HepG2 (cell line): ENCODE data around the gene RPS27A. TPM values are rescaled to one million over a fixed set of nuclear protein-coding genes. Genes with fewer than 3 reads are reported as not detected.

Experiments used
- ADNP ChIP-seq: sonication (generic); formaldehyde crosslinking; IDR thresholded peaks from 2 replicates; pipeline ENCODE4 v1.4.0; 2020; ENCODE audit warnings: missing genetic modification reagents
- E2F1 ChIP-seq: sonication (generic); formaldehyde crosslinking; IDR thresholded peaks from 2 replicates; pipeline ENCODE4 v1.5.0; 2020; ENCODE audit warnings: missing genetic modification reagents
- EED ChIP-seq: sonication (generic); formaldehyde crosslinking; IDR thresholded peaks from 2 replicates; pipeline ENCODE4 v1.5.0; 2020; ENCODE audit warnings: mild to moderate bottlenecking, missing genetic modification reagents
- THAP9 ChIP-seq: sonication (generic); formaldehyde crosslinking; IDR thresholded peaks from 2 replicates; pipeline ENCODE4; 2020; ENCODE audit warnings: missing genetic modification reagents, mild to moderate bottlenecking, borderline replicate concordance
- ZBTB46 ChIP-seq: sonication (generic); formaldehyde crosslinking; IDR thresholded peaks from 2 replicates; pipeline ENCODE4 v1.4.0; 2020; ENCODE audit warnings: mild to moderate bottlenecking, missing genetic modification reagents, borderline replicate concordance
- ZNF383 ChIP-seq: sonication (generic); formaldehyde crosslinking; IDR thresholded peaks from 2 replicates; pipeline ENCODE4 v1.4.0; 2020; ENCODE audit warnings: missing genetic modification reagents, mild to moderate bottlenecking, borderline replicate concordance
- ZNF564 ChIP-seq: sonication (generic); formaldehyde crosslinking; IDR thresholded peaks from 2 replicates; pipeline ENCODE4 v1.8.1; 2023; ENCODE audit warnings: mild to moderate bottlenecking, missing genetic modification reagents
- ZNF580 ChIP-seq: IDR thresholded peaks from 2 replicates; pipeline ENCODE4 v1.6.1; 2016; ENCODE audit warnings: low read depth, borderline replicate concordance
- ZNF879 ChIP-seq: sonication (generic); formaldehyde crosslinking; IDR thresholded peaks from 2 replicates; pipeline ENCODE4 v1.8.1; 2023; ENCODE audit warnings: missing genetic modification reagents
- polyA plus RNA-seq, 8 experiments: library from polyadenylated mRNA; depleted of rRNA in 3 of 8; stranded (reverse) in 7 of 8; unstranded in 1 of 8; fragments of >200 nt; fragmentation: Illumina TruSeq in 4 of 8; extraction: Trizol in 4 of 8; gene quantifications; 2 replicates each; pipeline versions ENCODE4 v1.2.1 to v1.2.3, GENCODE V29; 2011 to 2016; ENCODE audit warnings: low read depth in 4 of 8, missing spikeins in 1 of 8, mixed read lengths in 1 of 8; ENCODE audit not compliant: insufficient read depth in 1 of 8
- total RNA-seq, 5 experiments: library from RNA; depleted of rRNA; stranded (reverse); fragments of >200 nt; fragmentation: Illumina TruSeq; extraction: Trizol; gene quantifications; 2 replicates each; pipeline ENCODE4 v1.2.3, GENCODE V29; 2016; ENCODE audit warnings: low read depth in 1 of 5
- TF ChIP-seq, protein P1 (sequence below), 2 experiments: sonication (generic) in 1 of 2; formaldehyde crosslinking in 1 of 2; IDR thresholded peaks; 2 replicates each; pipeline versions ENCODE4 v1.4.0 to v1.6.1; 2018 to 2020; ENCODE audit warnings: missing genetic modification reagents in 2 of 2, borderline replicate concordance in 1 of 2, low read depth in 1 of 2, mild to moderate bottlenecking in 1 of 2, missing biosample characterization in 1 of 2
- TF ChIP-seq, protein P2 (sequence below): sonication (generic); formaldehyde crosslinking; IDR thresholded peaks from 2 replicates; pipeline ENCODE4 v1.4.0; 2020; ENCODE audit warnings: mild to moderate bottlenecking, missing genetic modification reagents
- TF ChIP-seq, protein P3 (sequence below): sonication (generic); formaldehyde crosslinking; IDR thresholded peaks from 2 replicates; pipeline ENCODE4 v1.4.0; 2020; ENCODE audit warnings: missing genetic modification reagents

Gene RPS27A
- total and polyA plus RNA-seq, 2 of the 13 experiments (the other 11 are each of a cell fraction or from before 2014, with no cell fraction given), result 2,779 to 3,269 TPM

GRCh38 chr2:55232863-55233657 is 572 bp downstream of the RPS27A start (continued):
- TF ChIP-seq, protein P1, sequence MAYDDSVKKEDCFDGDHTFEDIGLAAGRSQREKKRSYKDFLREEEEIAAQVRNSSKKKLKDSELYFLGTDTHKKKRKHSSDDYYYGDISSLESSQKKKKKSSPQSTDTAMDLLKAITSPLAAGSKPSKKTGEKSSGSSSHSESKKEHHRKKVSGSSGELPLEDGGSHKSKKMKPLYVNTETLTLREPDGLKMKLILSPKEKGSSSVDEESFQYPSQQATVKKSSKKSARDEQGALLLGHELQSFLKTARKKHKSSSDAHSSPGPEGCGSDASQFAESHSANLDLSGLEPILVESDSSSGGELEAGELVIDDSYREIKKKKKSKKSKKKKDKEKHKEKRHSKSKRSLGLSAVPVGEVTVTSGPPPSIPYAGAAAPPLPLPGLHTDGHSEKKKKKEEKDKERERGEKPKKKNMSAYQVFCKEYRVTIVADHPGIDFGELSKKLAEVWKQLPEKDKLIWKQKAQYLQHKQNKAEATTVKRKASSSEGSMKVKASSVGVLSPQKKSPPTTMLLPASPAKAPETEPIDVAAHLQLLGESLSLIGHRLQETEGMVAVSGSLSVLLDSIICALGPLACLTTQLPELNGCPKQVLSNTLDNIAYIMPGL (CRISPR knock-in tag; IDR thresholded peaks at IDR 0.05; ENCODE audit: borderline replicate concordance in 1 of 2, low read depth in 1 of 2), result peak in 1 of 2 experiments; percentile 58; a peak in 1 of 4 replicates
- TF ChIP-seq ZNF580 (CRISPR knock-in tag), result no peak
- peak; percentile 62; the same call in 1 of the 2 replicates for TF ChIP-seq EED (CRISPR knock-in tag)
- no peak for TF ChIP-seq ADNP (CRISPR knock-in tag)
- TF ChIP-seq, protein P2, sequence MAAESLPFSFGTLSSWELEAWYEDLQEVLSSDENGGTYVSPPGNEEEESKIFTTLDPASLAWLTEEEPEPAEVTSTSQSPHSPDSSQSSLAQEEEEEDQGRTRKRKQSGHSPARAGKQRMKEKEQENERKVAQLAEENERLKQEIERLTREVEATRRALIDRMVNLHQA, result no peak
- TF ChIP-seq ZNF879 (CRISPR knock-in tag), result peak; percentile 65
- peak; percentile 96; the same call in 1 of the 2 replicates for TF ChIP-seq ZBTB46 (CRISPR knock-in tag)
- TF ChIP-seq E2F1 (CRISPR knock-in tag), result no peak; the same call in 1 of the 2 replicates
- TF ChIP-seq, protein P3, sequence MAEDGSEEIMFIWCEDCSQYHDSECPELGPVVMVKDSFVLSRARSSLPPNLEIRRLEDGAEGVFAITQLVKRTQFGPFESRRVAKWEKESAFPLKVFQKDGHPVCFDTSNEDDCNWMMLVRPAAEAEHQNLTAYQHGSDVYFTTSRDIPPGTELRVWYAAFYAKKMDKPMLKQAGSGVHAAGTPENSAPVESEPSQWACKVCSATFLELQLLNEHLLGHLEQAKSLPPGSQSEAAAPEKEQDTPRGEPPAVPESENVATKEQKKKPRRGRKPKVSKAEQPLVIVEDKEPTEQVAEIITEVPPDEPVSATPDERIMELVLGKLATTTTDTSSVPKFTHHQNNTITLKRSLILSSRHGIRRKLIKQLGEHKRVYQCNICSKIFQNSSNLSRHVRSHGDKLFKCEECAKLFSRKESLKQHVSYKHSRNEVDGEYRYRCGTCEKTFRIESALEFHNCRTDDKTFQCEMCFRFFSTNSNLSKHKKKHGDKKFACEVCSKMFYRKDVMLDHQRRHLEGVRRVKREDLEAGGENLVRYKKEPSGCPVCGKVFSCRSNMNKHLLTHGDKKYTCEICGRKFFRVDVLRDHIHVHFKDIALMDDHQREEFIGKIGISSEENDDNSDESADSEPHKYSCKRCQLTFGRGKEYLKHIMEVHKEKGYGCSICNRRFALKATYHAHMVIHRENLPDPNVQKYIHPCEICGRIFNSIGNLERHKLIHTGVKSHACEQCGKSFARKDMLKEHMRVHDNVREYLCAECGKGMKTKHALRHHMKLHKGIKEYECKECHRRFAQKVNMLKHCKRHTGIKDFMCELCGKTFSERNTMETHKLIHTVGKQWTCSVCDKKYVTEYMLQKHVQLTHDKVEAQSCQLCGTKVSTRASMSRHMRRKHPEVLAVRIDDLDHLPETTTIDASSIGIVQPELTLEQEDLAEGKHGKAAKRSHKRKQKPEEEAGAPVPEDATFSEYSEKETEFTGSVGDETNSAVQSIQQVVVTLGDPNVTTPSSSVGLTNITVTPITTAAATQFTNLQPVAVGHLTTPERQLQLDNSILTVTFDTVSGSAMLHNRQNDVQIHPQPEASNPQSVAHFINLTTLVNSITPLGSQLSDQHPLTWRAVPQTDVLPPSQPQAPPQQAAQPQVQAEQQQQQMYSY (CRISPR knock-in tag), result peak; percentile 73
- peak; percentile 97; the same call in 1 of the 2 replicates for TF ChIP-seq ZNF383 (CRISPR knock-in tag)
- 0 out of 2 replicates have a peak, but pooled peaks have one; percentile 4 for TF ChIP-seq THAP9 (CRISPR knock-in tag)
- no peak for TF ChIP-seq ZNF564
